PFSK-1 (cell line): ENCODE measurements around the gene FYN.

Experiments
- REST ChIP-seq, 2 experiments: IDR thresholded peaks; 2 replicates each; pipeline versions ENCODE4 v1.6.1 to v1.8.0; 2011 to 2012; ENCODE audit warnings: low read depth in 2 of 2, low read length in 2 of 2, control low read depth in 1 of 2, inconsistent platforms in 1 of 2, mild to moderate bottlenecking in 1 of 2, moderate library complexity in 1 of 2; ENCODE audit not compliant: insufficient read depth in 1 of 2
- SIN3A ChIP-seq: IDR thresholded peaks from 2 replicates; pipeline ENCODE4 v1.6.1; 2012; ENCODE audit warnings: mild to moderate bottlenecking, low read length, moderate library complexity, borderline replicate concordance; ENCODE audit not compliant: insufficient read depth

DNA sequence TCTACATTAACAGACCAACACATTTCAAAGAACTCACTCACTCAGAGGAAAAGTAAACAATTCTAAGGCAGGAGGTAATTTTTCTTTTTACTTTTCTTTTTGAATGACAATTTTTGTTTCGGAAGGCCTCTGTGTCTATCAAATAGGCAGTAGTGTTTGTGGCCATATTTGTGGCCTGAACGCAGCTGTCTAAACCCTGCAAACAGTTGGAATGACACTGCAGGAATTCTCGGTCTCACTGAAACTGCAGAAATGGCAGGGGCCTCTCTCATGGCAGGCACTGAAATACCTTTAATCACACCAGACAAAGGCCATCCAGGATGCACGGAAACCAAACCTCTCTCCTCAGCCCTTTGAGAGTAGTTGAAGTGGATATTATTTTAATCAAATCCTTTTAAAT, 30.4 kb downstream of the FYN start:
- no peak for TF ChIP-seq SIN3A
- TF ChIP-seq REST (IDR thresholded peaks at IDR 0.05; ENCODE audit: insufficient read depth in 1 of 2, low read depth in 2 of 2, low read length in 2 of 2): no peak
